ENCODE data around the gene RAB13. TPM values are rescaled to one million over a fixed set of nuclear protein-coding genes. Genes with fewer than 3 reads are reported as not detected.

RAB13 gene
- total RNA-seq, 2 experiments from 2014 or later = 16.6 to 19.0 TPM

DNA sequence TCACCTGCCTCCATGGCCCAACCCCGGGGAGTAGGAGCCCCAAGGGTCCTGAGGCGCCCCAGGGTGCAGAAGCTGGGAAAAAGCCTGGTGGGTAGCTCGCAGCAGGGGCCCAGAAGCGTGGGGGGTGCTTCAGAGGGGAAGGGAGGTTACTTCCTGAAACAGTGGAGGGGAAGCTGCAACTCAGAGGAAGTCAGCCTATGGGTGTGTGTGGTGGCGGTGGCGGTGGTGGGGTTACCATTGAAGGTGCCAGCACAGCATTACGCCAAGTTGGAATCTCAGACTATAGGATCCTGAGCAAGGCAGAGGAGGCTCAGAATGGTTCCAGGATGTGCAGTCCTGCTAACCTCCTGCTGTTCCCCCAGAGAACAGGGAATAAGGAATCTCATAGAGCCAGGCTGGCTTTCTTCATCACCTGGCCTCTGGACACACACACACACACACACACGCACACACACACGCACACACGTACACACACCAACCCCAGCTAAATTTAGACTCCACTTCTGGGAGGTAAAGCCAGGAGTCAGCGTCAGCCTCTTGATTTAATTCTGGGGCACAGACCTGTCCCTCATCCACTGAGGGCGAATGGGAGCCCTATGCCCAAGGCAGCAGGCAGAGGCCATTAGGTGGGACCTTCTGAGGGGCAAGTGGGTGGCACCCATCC is 40.9 kb downstream of the RAB13 start:
- peak; percentile 62 for ATAC-seq
- H3K9me3 Mint-ChIP-seq (ENCODE audit: low read depth) = no peaks in the 10 kb centered on the region
- peak overlapping the region; percentile 88 for H3K4me3 Mint-ChIP-seq
- peaks cover 24% of the 10 kb centered on the region for H3K4me1 Mint-ChIP-seq
- POLR2A ChIA-PET = interaction anchor here (0.5 to 3.6 kb wide), 10 partner anchors 9 to 198 kb away, joined by 3 to 24 read pairs (median 6); partner anchors contain the start of genes CREB3L4, GATAD2B, RAB13 and RPS27
- intact Hi-C loops (cut with DNase I, micrococcal nuclease) = loop anchor here (1.0 to 5.0 kb wide), 3 partner anchors 12 to 275 kb away; partner anchors contain the start of genes RAB13 (in 1 of the 2) and UBAP2L (in 1 of the 2)
- peak; percentile 87 for DNase-seq
- no peaks in the 10 kb centered on the region for H3K27me3 Mint-ChIP-seq
- H3K27ac Mint-ChIP-seq = peak overlapping the region; percentile 96
- H3K36me3 Mint-ChIP-seq (ENCODE audit: low read depth) = peaks cover 41% of the 10 kb centered on the region
- CTCF ChIA-PET = interaction anchor here (0.6 to 4.1 kb wide), 9 partner anchors 11 to 148 kb away, joined by 3 to 28 read pairs (median 12); partner anchors contain the start of genes CREB3L4, RAB13 and SLC39A1

GRCh38 chr1:153944827-153945117 is 41.4 kb downstream of the RAB13 start:
- H3K4me1 Mint-ChIP-seq = peaks cover 24% of the 10 kb centered on the region
- peaks cover 41% of the 10 kb centered on the region for H3K36me3 Mint-ChIP-seq (ENCODE audit: low read depth)
- no peaks in the 10 kb centered on the region for H3K27me3 Mint-ChIP-seq

GRCh38 chr1:153944005-153944826 is 41.9 kb downstream of the RAB13 start:
- intact Hi-C loops (cut with DNase I, micrococcal nuclease) = loop anchor here in 1 of 2 experiments (1.0 kb wide), 1 partner anchor 21 kb away; no protein-coding TSS in a partner anchor
- H3K9me3 Mint-ChIP-seq (ENCODE audit: low read depth) = no peaks in the 10 kb centered on the region
- peak overlapping the region; percentile 96 for H3K27ac Mint-ChIP-seq
- CTCF ChIA-PET = interaction anchor here (0.6 to 4.1 kb wide), 16 partner anchors 14 to 1833 kb away, joined by 3 to 28 read pairs (median 4); partner anchors contain the start of genes CREB3L4, RAB13 and SLC39A1
- H3K4me1 Mint-ChIP-seq = peaks cover 24% of the 10 kb centered on the region
- peak overlapping the region; percentile 88 for H3K4me3 Mint-ChIP-seq
- H3K36me3 Mint-ChIP-seq (ENCODE audit: low read depth) = peaks cover 46% of the 10 kb centered on the region
- no peaks in the 10 kb centered on the region for H3K27me3 Mint-ChIP-seq
- POLR2A ChIA-PET = interaction anchor here (0.5 to 3.6 kb wide), 8 partner anchors 10 to 199 kb away, joined by 3 to 24 read pairs (median 5); partner anchors contain the start of genes GATAD2B, RAB13, RPS27 and SLC39A1
- ATAC-seq (no peak), DNase-seq (peak; percentile 49)

More at GRCh38 chr1:153944827-153945117, 41.4 kb downstream of the RAB13 start:
- DNase-seq (no peak), ATAC-seq (no peak)
- ChIA-PET POLR2A (interaction anchor here (0.5 to 3.6 kb wide), 9 partner anchors 10 to 198 kb away, joined by 3 to 24 read pairs (median 6); partner anchors contain the start of genes CREB3L4, GATAD2B, RAB13 and RPS27), CTCF (interaction anchor here (0.6 to 4.1 kb wide), 12 partner anchors 18 to 1833 kb away, joined by 3 to 28 read pairs (median 5); partner anchors contain the start of genes CREB3L4, RAB13 and SLC39A1)
- intact Hi-C loops (cut with DNase I, micrococcal nuclease) = loop anchor here (1.0 to 5.0 kb wide), 4 partner anchors 13 to 276 kb away; partner anchors contain the start of genes RAB13 (in 1 of the 2) and UBAP2L (in 1 of the 2)
- H3K4me3 Mint-ChIP-seq = peak overlapping the region; percentile 88
- no peaks in the 10 kb centered on the region for H3K9me3 Mint-ChIP-seq (ENCODE audit: low read depth)
- H3K27ac Mint-ChIP-seq = peak overlapping the region; percentile 96

- H3K9me3 Mint-ChIP-seq (ENCODE audit: low read depth) = no peaks in the 10 kb centered on the region
- H3K27ac Mint-ChIP-seq = peak overlapping the region; percentile 34
- ATAC-seq (no peak), DNase-seq (no peak)
- no peak overlapping the region for H3K4me3 Mint-ChIP-seq
- ChIA-PET CTCF (interaction anchor here (0.5 to 4.1 kb wide), 7 partner anchors 12 to 334 kb away, joined by 3 to 24 read pairs (median 3); no protein-coding TSS in a partner anchor), POLR2A (interaction anchor here (3.6 kb wide), 1 partner anchor 20 kb away, joined by 24 read pairs; the partner anchor contains the start of gene GATAD2B)
- peaks cover 24% of the 10 kb centered on the region for H3K4me1 Mint-ChIP-seq
- intact Hi-C loops (cut with DNase I, micrococcal nuclease) = no loop called here
- H3K27me3 Mint-ChIP-seq = no peaks in the 10 kb centered on the region
- peaks cover 48% of the 10 kb centered on the region for H3K36me3 Mint-ChIP-seq (ENCODE audit: low read depth)
Measured at GRCh38 chr1:153942766-153943549, 43.2 kb downstream of the RAB13 start.

- Mint-ChIP-seq H3K27ac (no peak overlapping the region), H3K36me3 (ENCODE audit: low read depth) (peaks cover 54% of the 10 kb centered on the region), H3K4me3 (no peak overlapping the region), H3K4me1 (peaks cover 24% of the 10 kb centered on the region), H3K27me3 (no peaks in the 10 kb centered on the region), H3K9me3 (ENCODE audit: low read depth) (no peaks in the 10 kb centered on the region)
- DNase-seq = no peak
- CTCF ChIA-PET = interaction anchor here (0.7 kb wide), 1 partner anchor 335 kb away, joined by 3 read pairs; no protein-coding TSS in a partner anchor
- POLR2A ChIA-PET = no interaction called here
- ATAC-seq = no peak
- intact Hi-C loops (cut with DNase I, micrococcal nuclease) = no loop called here
Measured at GRCh38 chr1:153941826-153942725, 44.1 kb downstream of the RAB13 start.

GRCh38 chr1:153940756-153941155 is 45.4 kb downstream of the RAB13 start:
- Mint-ChIP-seq H3K27ac (no peak overlapping the region), H3K4me3 (no peak overlapping the region), H3K36me3 (ENCODE audit: low read depth) (peaks cover 64% of the 10 kb centered on the region), H3K27me3 (no peaks in the 10 kb centered on the region), H3K4me1 (peaks cover 20% of the 10 kb centered on the region), H3K9me3 (ENCODE audit: low read depth) (no peaks in the 10 kb centered on the region)
- ChIA-PET CTCF (interaction anchor here (0.5 to 0.7 kb wide), 4 partner anchors 75 to 1582 kb away, joined by 3 read pairs; no protein-coding TSS in a partner anchor), POLR2A (interaction anchor here (0.6 to 1.3 kb wide), 2 partner anchors 17 to 149 kb away, joined by 3 to 5 read pairs; no protein-coding TSS in a partner anchor)
- DNase-seq = no peak
- intact Hi-C loops (cut with DNase I, micrococcal nuclease) = no loop called here
- no peak for ATAC-seq

DNA sequence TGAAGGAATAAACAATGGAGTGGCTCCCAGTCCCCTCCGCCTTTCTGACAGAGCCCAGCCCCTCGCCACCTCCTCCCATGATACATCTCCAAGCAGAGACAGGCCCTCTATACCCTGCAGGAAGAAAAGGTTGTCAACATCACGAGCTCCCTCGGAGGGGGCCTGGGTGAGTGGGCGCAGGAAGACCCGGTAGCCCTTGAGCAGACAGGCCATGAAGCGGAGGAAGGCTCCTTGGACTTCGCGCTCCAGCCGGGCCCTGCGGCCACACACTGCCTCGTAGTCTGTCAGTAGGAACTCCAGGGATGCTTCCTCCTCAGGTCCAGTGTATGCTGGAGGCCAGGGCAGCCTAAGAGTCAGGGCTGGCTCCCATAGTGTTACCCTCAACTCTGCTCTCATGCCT is 46.7 kb downstream of the RAB13 start:
- no peak for ATAC-seq
- DNase-seq = no peak
- POLR2A ChIA-PET = no interaction called here
- H3K9me3 Mint-ChIP-seq (ENCODE audit: low read depth) = no peaks in the 10 kb centered on the region
- peaks cover 14% of the 10 kb centered on the region for H3K4me1 Mint-ChIP-seq
- no peaks in the 10 kb centered on the region for H3K27me3 Mint-ChIP-seq
- H3K4me3 Mint-ChIP-seq = no peak overlapping the region
- peaks cover 65% of the 10 kb centered on the region for H3K36me3 Mint-ChIP-seq (ENCODE audit: low read depth)
- intact Hi-C loops (cut with DNase I, micrococcal nuclease) = no loop called here
- CTCF ChIA-PET = interaction anchor here (0.6 to 1.2 kb wide), 4 partner anchors 14 to 117 kb away, joined by 3 to 4 read pairs (median 3); no protein-coding TSS in a partner anchor
- no peak overlapping the region for H3K27ac Mint-ChIP-seq

GRCh38 chr1:153938996-153939395 is 47.1 kb downstream of the RAB13 start:
- ATAC-seq (no peak), DNase-seq (no peak)
- no peaks in the 10 kb centered on the region for H3K9me3 Mint-ChIP-seq (ENCODE audit: low read depth)
- no peak overlapping the region for H3K27ac Mint-ChIP-seq
- peaks cover 67% of the 10 kb centered on the region for H3K36me3 Mint-ChIP-seq (ENCODE audit: low read depth)
- intact Hi-C loops (cut with DNase I, micrococcal nuclease) = no loop called here
- POLR2A ChIA-PET = no interaction called here
- H3K27me3 Mint-ChIP-seq = no peaks in the 10 kb centered on the region
- peaks cover 10% of the 10 kb centered on the region for H3K4me1 Mint-ChIP-seq
- CTCF ChIA-PET = no interaction called here
- no peak overlapping the region for H3K4me3 Mint-ChIP-seq

- ATAC-seq = no peak
- ChIA-PET CTCF (no interaction called here), POLR2A (no interaction called here)
Measured at GRCh38 chr1:153937331-153937730, 48.8 kb downstream of the RAB13 start.

More at GRCh38 chr1:153937331-153937730, 48.8 kb downstream of the RAB13 start:
- Mint-ChIP-seq H3K9me3 (ENCODE audit: low read depth) (no peaks in the 10 kb centered on the region), H3K27ac (no peak overlapping the region), H3K4me3 (no peak overlapping the region), H3K27me3 (no peaks in the 10 kb centered on the region), H3K36me3 (ENCODE audit: low read depth) (peaks cover 59% of the 10 kb centered on the region), H3K4me1 (no peaks in the 10 kb centered on the region)
- intact Hi-C loops (cut with DNase I, micrococcal nuclease) = no loop called here
- no peak for DNase-seq

Data from activated CD4-positive, alpha-beta T cell treated with anti-CD3 and anti-CD28 coated beads for 36 hours (primary cell).